K562 (cell line): Measurements from ENCODE around the gene ARL10. TPM values are rescaled to one million over a fixed set of nuclear protein-coding genes. Genes with fewer than 3 reads are reported as not detected.
A peak's percentile ranks its signal among the peaks of the same experiment; 100 is the strongest.

Experiments used
- CAMTA2 ChIP-seq: fragments of 250-450 bp; sonication (Bioruptor Pico); conservative IDR thresholded peaks from 2 replicates; pipeline ENCODE4 v1.5.1; 2022
- FOXJ2 ChIP-seq: fragments of 200-800 bp; sonication (Bioruptor generic); IDR thresholded peaks from 2 replicates; pipeline ENCODE4 v1.6.1; 2016; ENCODE audit warnings: missing genetic modification characterization, missing compliant biosample characterization
- HNRNPUL1 ChIP-seq: fragments of 200-400 bp; formaldehyde crosslinking; IDR thresholded peaks from 2 replicates; pipeline ENCODE4 v1.6.1; 2017; ENCODE audit warnings: low read length
- PREB ChIP-seq: sonication (generic); formaldehyde crosslinking; IDR thresholded peaks from 2 replicates; pipeline ENCODE4 v1.8.1; 2023; ENCODE audit warnings: mild to moderate bottlenecking, missing genetic modification reagents
- PTBP1 ChIP-seq: fragments of 200-400 bp; formaldehyde crosslinking; IDR thresholded peaks from 2 replicates; pipeline ENCODE4 v1.6.1; 2017; ENCODE audit warnings: low read depth, low read length
- SAP30 ChIP-seq: fragments of 200-600 bp; sonication (generic); IDR thresholded peaks from 2 replicates; pipeline ENCODE4 v1.6.1; 2012; ENCODE audit warnings: borderline replicate concordance, low read depth, mild to moderate bottlenecking, moderate library complexity, low read length, control low read depth, inconsistent platforms; ENCODE audit not compliant: insufficient read depth, poor library complexity, severe bottlenecking
- TFAM ChIP-seq: fragments of 250-450 bp; sonication (Bioruptor Pico); conservative IDR thresholded peaks from 2 replicates; pipeline ENCODE4 v1.5.0; 2021; ENCODE audit warnings: mild to moderate bottlenecking, moderate library complexity
- THAP12 ChIP-seq: fragments of 250-450 bp; sonication (Bioruptor Pico); IDR thresholded peaks from 2 replicates; pipeline ENCODE4 v1.9.0; 2021; ENCODE audit warnings: mild to moderate bottlenecking, inconsistent platforms
- VEZF1 ChIP-seq: fragments of 200-800 bp; sonication (Bioruptor generic); IDR thresholded peaks from 2 replicates; pipeline ENCODE4 v1.6.1; 2017; ENCODE audit warnings: missing genetic modification characterization, missing compliant biosample characterization
- ZBTB1 ChIP-seq: sonication (generic); formaldehyde crosslinking; IDR thresholded peaks from 2 replicates; pipeline ENCODE4 v1.8.1; 2023; ENCODE audit warnings: missing genetic modification reagents, low read depth, mild to moderate bottlenecking, borderline replicate concordance
- ZNF140 ChIP-seq: fragments of 250-450 bp; sonication (Bioruptor Pico); IDR thresholded peaks from 2 replicates; pipeline ENCODE4 v1.8.0; 2021; ENCODE audit warnings: moderate library complexity, mild to moderate bottlenecking, inconsistent platforms
- ZNF41 ChIP-seq: fragments of 250-450 bp; sonication (Bioruptor Pico); conservative IDR thresholded peaks from 2 replicates; pipeline ENCODE4 v1.4.0; 2020; ENCODE audit warnings: mild to moderate bottlenecking
- polyA plus RNA-seq, 8 experiments: library from polyadenylated mRNA; depleted of rRNA in 4 of 8; stranded (reverse) in 5 of 8; unstranded in 3 of 8; fragments of >200 nt; fragmentation: Nextera tagmentation in 2 of 8; fragmentation: Illumina TruSeq in 1 of 8; extraction: Ambion mirVana in 2 of 8; extraction: Trizol in 1 of 8; gene quantifications; 2 replicates each; pipeline versions ENCODE4 v1.2.1 to v1.2.3, GENCODE V29; 2011 to 2014; ENCODE audit warnings: inconsistent platforms in 1 of 8, missing spikeins in 1 of 8
- total RNA-seq, 7 experiments: library from RNA; depleted of rRNA in 6 of 7; stranded (reverse); fragments of >200 nt in 6 of 7; fragmentation: Illumina TruSeq in 2 of 7; extraction: Trizol in 2 of 7; gene quantifications; 2 replicates each; pipeline versions ENCODE4 v1.2.1 to v1.2.3, GENCODE V29; 2011 to 2021; ENCODE audit warnings: low replicate concordance in 1 of 7

The ARL10 gene
- total and polyA plus RNA-seq, 9 of the 15 experiments (the other 6 are each of a cell fraction or from before 2014, with no cell fraction given) = under 0.01 to 0.40 (median 0.34) TPM; not detected in 3

- TF ChIP-seq HNRNPUL1 (no peak), ZNF140 (CRISPR knock-in tag) (no peak), TFAM (CRISPR knock-in tag) (no peak), ZBTB1 (no peak), SAP30 (peak; percentile 99), FOXJ2 (tag) (no peak), CAMTA2 (CRISPR knock-in tag) (no peak), PREB (CRISPR knock-in tag) (no peak), THAP12 (CRISPR knock-in tag) (no peak), VEZF1 (CRISPR knock-in tag) (peak; percentile 92), PTBP1 (no peak), ZNF41 (no peak)
Observed at GRCh38 chr5:176388444-176389134, 23.3 kb downstream of the ARL10 start, which contains the start of the genes HIGD2A and NOP16 (continued).
